Psoas muscle (tissue), 8 donors: ENCODE results near the gene RAB13. TPM values are rescaled to one million over a fixed set of nuclear protein-coding genes. Genes with fewer than 3 reads are reported as not detected.

Experiments
- ATAC-seq, 4 donors: fragments of 200-7000 bp; cut with Tn5 transposase; one replicate each; pipeline ENCODE4 v1.9.1; 2020; ENCODE audit warnings: moderate library complexity in 3 of 4, mild to moderate bottlenecking in 2 of 4
- DNase-seq, 2 donors: peaks; one replicate each; pipeline ENCODE4 v3.0.0-alpha.2; 2020
- H3K27ac ChIP-seq: fragments of 200-600 bp; one replicate; pipeline ENCODE4 v1.8.0; 2022
- H3K27me3 ChIP-seq, 3 donors: fragments of 200-600 bp in 1 of 3; one replicate each; pipeline versions ENCODE4 v1.6.1 to v1.8.0; 2013 to 2022; ENCODE audit warnings: low read length in 2 of 3, mild to moderate bottlenecking in 2 of 3, moderate library complexity in 1 of 3; ENCODE audit not compliant: insufficient read depth in 3 of 3
- H3K36me3 ChIP-seq, 2 donors: fragments of 200-600 bp in 1 of 2; one replicate each; pipeline versions ENCODE4 v1.6.1 to v1.8.0; 2013 to 2022; ENCODE audit warnings: low read depth in 1 of 2, mild to moderate bottlenecking in 1 of 2, moderate library complexity in 1 of 2; ENCODE audit not compliant: insufficient read depth in 1 of 2
- H3K4me1 ChIP-seq: fragments of 200-600 bp; one replicate; pipeline ENCODE4 v1.8.0; 2022
- H3K4me3 ChIP-seq: fragments of 200-600 bp; one replicate; pipeline ENCODE4 v1.8.0; 2022; ENCODE audit warnings: mild to moderate bottlenecking
- H3K9me3 ChIP-seq: fragments of 200-600 bp; one replicate; pipeline ENCODE4 v1.8.0; 2022
- WGBS, 3 donors: extraction: QIAGEN DNeasy Blood & Tissue Kit; methylation state at CpG; one replicate each; pipeline versions ENCODE4 v1.1.6 to v1.1.7; 2013; 5-methylcytosine and 5-hydroxymethylcytosine counted together
- intact Hi-C, 2 donors: fragments of 100-400 bp; cut with DNase I; formaldehyde crosslinking; loops; one replicate each; pipeline versions ENCODE4 v1.11.0 to v1.14.2; 2022
- polyA plus RNA-seq, 3 donors: library from polyadenylated mRNA; stranded (reverse); fragments of 200-250 nt; gene quantifications; one replicate each; pipeline ENCODE4 v1.2.3, GENCODE V29; 2013
- total RNA-seq, 4 donors: library from RNA; stranded (reverse); fragmentation: NEBNext Ultra II Directional in 2 of 4; extraction: Animal tissue kit (Norgen Biotek cat#: 25700) in 2 of 4; gene quantifications; one replicate each; pipeline versions ENCODE4 v1.2.1 to v1.2.4, GENCODE V29; 2021 to 2023
- TF ChIP-seq, protein P1 (sequence below): fragments of 200-600 bp; IDR thresholded peaks from one replicate; pipeline ENCODE4 v1.8.0; 2022; ENCODE audit warnings: antibody characterized with exemption
- donor health status: healthy with polysubstance abuse.
- donor health status: DM: no; HTN: no; CAD: no; lungs with moderate emphysema.
- donor health status: Bipolar disorder and iron deficiency.
- donor health status: healthy.
- donor health status: DM: yes; HTN: yes; CAD: no.
- donor health status: DM: no; HTN: no; CAD: no.
- donor health status: DM: no; HTN: no; CAD: no.
- donor health status: DM: yes; HTN: yes; CAD: no.

RAB13 gene
- total and polyA plus RNA-seq, 7 donors = 30.3 to 67.0 (median 38.5) TPM

- Histone ChIP-seq H3K4me1 (peaks cover 20% of the 10 kb centered on the region), H3K27ac (peak overlapping the region; percentile 94), H3K27me3 (no peaks in the 10 kb centered on the region), H3K36me3 (peaks cover 0 to 51% of the 10 kb centered on the region in 2 donors), H3K4me3 (peak overlapping the region; percentile 83), H3K9me3 (no peaks in the 10 kb centered on the region)
- intact Hi-C loops = no loop called here
- WGBS, 3 donors = 67 to 73% (median 70%) methylated on average over 9 of the region's 9 CpGs
- TF ChIP-seq, protein P1, sequence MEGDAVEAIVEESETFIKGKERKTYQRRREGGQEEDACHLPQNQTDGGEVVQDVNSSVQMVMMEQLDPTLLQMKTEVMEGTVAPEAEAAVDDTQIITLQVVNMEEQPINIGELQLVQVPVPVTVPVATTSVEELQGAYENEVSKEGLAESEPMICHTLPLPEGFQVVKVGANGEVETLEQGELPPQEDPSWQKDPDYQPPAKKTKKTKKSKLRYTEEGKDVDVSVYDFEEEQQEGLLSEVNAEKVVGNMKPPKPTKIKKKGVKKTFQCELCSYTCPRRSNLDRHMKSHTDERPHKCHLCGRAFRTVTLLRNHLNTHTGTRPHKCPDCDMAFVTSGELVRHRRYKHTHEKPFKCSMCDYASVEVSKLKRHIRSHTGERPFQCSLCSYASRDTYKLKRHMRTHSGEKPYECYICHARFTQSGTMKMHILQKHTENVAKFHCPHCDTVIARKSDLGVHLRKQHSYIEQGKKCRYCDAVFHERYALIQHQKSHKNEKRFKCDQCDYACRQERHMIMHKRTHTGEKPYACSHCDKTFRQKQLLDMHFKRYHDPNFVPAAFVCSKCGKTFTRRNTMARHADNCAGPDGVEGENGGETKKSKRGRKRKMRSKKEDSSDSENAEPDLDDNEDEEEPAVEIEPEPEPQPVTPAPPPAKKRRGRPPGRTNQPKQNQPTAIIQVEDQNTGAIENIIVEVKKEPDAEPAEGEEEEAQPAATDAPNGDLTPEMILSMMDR = no peak
- DNase-seq (no peak), ATAC-seq (no peak)
These were observed 7.7 kb downstream of the RAB13 start for GRCh38 chr1:153978274-153978909.

DNA sequence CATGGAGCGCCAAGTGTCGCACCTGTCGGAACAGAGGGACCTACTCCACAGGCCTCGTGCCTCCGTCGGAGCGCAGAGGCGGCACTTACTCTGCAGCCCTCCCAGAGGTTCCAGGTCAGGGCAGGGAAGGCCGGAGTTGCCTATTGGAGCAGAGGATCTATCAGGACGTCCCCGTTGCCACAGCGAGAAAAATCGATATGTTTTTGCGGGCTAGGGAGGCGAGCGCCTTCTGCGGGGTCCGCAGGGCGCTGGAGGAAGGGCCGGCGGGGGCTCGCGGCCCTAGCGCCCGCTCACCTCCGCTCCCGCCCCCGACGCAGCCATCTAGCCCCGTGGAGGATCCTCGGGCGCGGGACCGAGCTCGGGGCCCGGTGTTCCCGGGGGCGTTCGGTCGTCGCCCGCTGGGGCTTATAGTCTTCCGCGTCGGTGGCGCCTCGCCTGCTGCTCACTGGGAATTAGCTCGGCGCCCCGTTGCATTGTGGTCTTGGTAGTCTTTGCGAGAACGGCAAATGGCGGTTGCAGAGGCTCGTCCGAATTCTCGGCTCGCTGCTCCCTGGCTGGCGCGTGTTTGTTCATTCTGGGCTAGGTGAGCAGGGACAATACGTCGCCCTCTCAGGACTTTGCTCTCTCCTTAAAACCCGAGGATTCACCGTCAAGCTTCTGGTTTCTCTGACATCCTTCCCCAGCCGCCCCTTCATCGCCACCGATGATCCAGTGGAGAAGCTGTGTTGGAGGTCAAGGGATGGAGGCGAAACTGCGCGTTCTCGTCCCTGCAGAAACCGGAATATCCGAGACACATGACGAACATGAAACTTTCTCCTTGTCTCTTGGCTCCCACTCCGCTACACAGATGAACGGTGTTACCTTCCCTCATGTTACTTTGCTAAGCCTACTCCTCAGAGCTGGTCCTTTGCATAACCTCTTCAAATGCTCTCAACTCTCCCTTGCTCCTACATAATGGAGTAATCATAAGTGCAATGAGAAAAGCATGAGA is 8.6 kb downstream of the RAB13 start, which contains the start of gene JTB:
Gene JTB (minus strand): TSS at position 425 of the 991 bp plus-strand sequence. CDS start 422 bp downstream, at position 3.
- peak; percentile 89 to 94 for DNase-seq
- peaks cover 0 to 52% of the 10 kb centered on the region in 2 donors for H3K36me3 ChIP-seq
- TF ChIP-seq, protein P1 = no peak
- no peaks in the 10 kb centered on the region for H3K27me3 ChIP-seq
- peak within 1 kb of the TSS; percentile 94 for H3K27ac ChIP-seq
- intact Hi-C loops = no loop called here
- no peaks in the 10 kb centered on the region for H3K9me3 ChIP-seq
- 0 to 1% (median 0%) methylated on average over 65 to 75 of the region's 75 CpGs for WGBS, 3 donors
- peak; percentile 94 to 98 (median 96) for ATAC-seq
- H3K4me1 ChIP-seq = peaks cover 20% of the 10 kb centered on the region
- H3K4me3 ChIP-seq = peak within 1 kb of the TSS; percentile 83

GRCh38 chr1:153976819-153977249 is 9.3 kb downstream of the RAB13 start:
- TF ChIP-seq, protein P1 = no peak
- WGBS, 3 donors = 1 to 2% (median 2%) methylated on average over 15 to 16 of the region's 16 CpGs

GRCh38 chr1:153973525-153973924 is 12.6 kb downstream of the RAB13 start:
- TF ChIP-seq, protein P1 = no peak
- no peak for DNase-seq
- H3K36me3 ChIP-seq = peaks cover 0 to 43% of the 10 kb centered on the region in 2 donors
- H3K9me3 ChIP-seq = no peaks in the 10 kb centered on the region
- intact Hi-C loops = no loop called here
- H3K27me3 ChIP-seq = no peaks in the 10 kb centered on the region
- H3K4me3 ChIP-seq = no peak overlapping the region
- peaks cover 15% of the 10 kb centered on the region for H3K4me1 ChIP-seq
- WGBS, 3 donors = 64 to 80% (median 65%) methylated on average over 7 of the region's 7 CpGs
- no peak for ATAC-seq
- H3K27ac ChIP-seq = no peak overlapping the region

More at GRCh38 chr1:153976819-153977249, 9.3 kb downstream of the RAB13 start:
- DNase-seq (no peak), ATAC-seq (peak in 3 of 4 donors; percentile 6 to 21 (median 9))
- H3K27me3 ChIP-seq = no peaks in the 10 kb centered on the region
- peaks cover 20% of the 10 kb centered on the region for H3K4me1 ChIP-seq
- peak overlapping the region; percentile 83 for H3K4me3 ChIP-seq
- H3K27ac ChIP-seq = peak overlapping the region; percentile 94
- peaks cover 0 to 53% of the 10 kb centered on the region in 2 donors for H3K36me3 ChIP-seq
- H3K9me3 ChIP-seq = no peaks in the 10 kb centered on the region
- intact Hi-C loops = no loop called here
